Muscle layer of colon (tissue), 2 donors: Measurements from ENCODE around the gene LIX1L.
"Not testable (repeated sequence)": the region's sequence is repeated elsewhere in the genome, so short reads cannot be mapped to it uniquely, and the experiment has no call there.

Experiments
- H3K27ac ChIP-seq: one replicate; pipeline ENCODE4 v1.7.0; 2013; ENCODE audit warnings: low read depth, mild to moderate bottlenecking, low read length, moderate library complexity
- H3K27me3 ChIP-seq, 2 donors: one replicate each; pipeline ENCODE4 v1.7.0; 2013; ENCODE audit warnings: low read length in 2 of 2, mild to moderate bottlenecking in 2 of 2; ENCODE audit not compliant: insufficient read depth in 2 of 2, control insufficient read depth in 1 of 2
- H3K36me3 ChIP-seq: one replicate; pipeline ENCODE4 v1.7.0; 2013; ENCODE audit warnings: mild to moderate bottlenecking, low read length; ENCODE audit not compliant: insufficient read depth
- H3K4me1 ChIP-seq: one replicate; pipeline ENCODE4 v1.7.0; 2013; ENCODE audit warnings: mild to moderate bottlenecking, low read length; ENCODE audit not compliant: insufficient read depth
- H3K4me3 ChIP-seq, 2 donors: one replicate each; pipeline ENCODE4 v1.7.0; 2013; ENCODE audit warnings: low read length in 2 of 2, low read depth in 1 of 2, mild to moderate bottlenecking in 1 of 2, moderate library complexity in 1 of 2
- H3K9ac ChIP-seq: one replicate; pipeline ENCODE4 v1.7.0; 2013; ENCODE audit warnings: low read length
- H3K9me3 ChIP-seq: one replicate; pipeline ENCODE4 v1.7.0; 2013; ENCODE audit warnings: mild to moderate bottlenecking, low read length
- donor health status: abdominal sarcoma.
- donor health status: Adenocarcinoma of cecum.

The LIX1L gene

GRCh38 chr1:145947551-145947950 lies 10.3 kb downstream of the LIX1L start:
- no peaks in the 10 kb centered on the region for H3K9me3 ChIP-seq
- no peak overlapping the region for H3K9ac ChIP-seq
- peaks cover 16% of the 10 kb centered on the region for H3K4me1 ChIP-seq
- H3K36me3 ChIP-seq: peaks cover 18% of the 10 kb centered on the region
- no peak overlapping the region for H3K27ac ChIP-seq
- no peak overlapping the region for H3K4me3 ChIP-seq
- H3K27me3 ChIP-seq: no peaks in the 10 kb centered on the region

- peaks cover 24% of the 10 kb centered on the region for H3K36me3 ChIP-seq
- no peak overlapping the region for H3K4me3 ChIP-seq
- H3K4me1 ChIP-seq: peaks cover 16% of the 10 kb centered on the region
These were observed 11.3 kb downstream of the LIX1L start for GRCh38 chr1:145946477-145946986.

GRCh38 chr1:145944532-145944931 lies 13.3 kb downstream of the LIX1L start:
- Histone ChIP-seq H3K4me3 (no peak overlapping the region), H3K9ac (no peak overlapping the region), H3K4me1 (peaks cover 10% of the 10 kb centered on the region), H3K27me3 (no peaks in the 10 kb centered on the region), H3K27ac (no peak overlapping the region), H3K36me3 (peaks cover 25% of the 10 kb centered on the region), H3K9me3 (no peaks in the 10 kb centered on the region)

More at GRCh38 chr1:145946477-145946986, 11.3 kb downstream of the LIX1L start:
- no peak overlapping the region for H3K27ac ChIP-seq
- no peaks in the 10 kb centered on the region for H3K27me3 ChIP-seq
- no peak overlapping the region for H3K9ac ChIP-seq
- no peaks in the 10 kb centered on the region for H3K9me3 ChIP-seq

GRCh38 chr1:145942871-145943270 lies 14.9 kb downstream of the LIX1L start:
- Histone ChIP-seq H3K4me3 (no peak overlapping the region), H3K36me3 (peaks cover 25% of the 10 kb centered on the region), H3K4me1 (no peaks in the 10 kb centered on the region), H3K27ac (no peak overlapping the region), H3K9ac (no peak overlapping the region), H3K9me3 (no peaks in the 10 kb centered on the region), H3K27me3 (no peaks in the 10 kb centered on the region)

- H3K9ac ChIP-seq: no peak overlapping the region
- H3K27me3 ChIP-seq: no peaks in the 10 kb centered on the region
- no peak overlapping the region for H3K27ac ChIP-seq
- H3K9me3 ChIP-seq: no peaks in the 10 kb centered on the region
- no peak overlapping the region for H3K4me3 ChIP-seq
- no peaks in the 10 kb centered on the region for H3K4me1 ChIP-seq
- peaks cover 25% of the 10 kb centered on the region for H3K36me3 ChIP-seq
These were observed 15.4 kb downstream of the LIX1L start for GRCh38 chr1:145942405-145942804.

GRCh38 chr1:145937436-145937835 lies 20.4 kb downstream of the LIX1L start:
- Histone ChIP-seq H3K27me3 (no peaks in the 10 kb centered on the region), H3K36me3 (peaks cover 34% of the 10 kb centered on the region), H3K4me3 (no peak overlapping the region), H3K9me3 (no peaks in the 10 kb centered on the region), H3K4me1 (no peaks in the 10 kb centered on the region), H3K27ac (no peak overlapping the region), H3K9ac (no peak overlapping the region)

- no peak overlapping the region for H3K4me3 ChIP-seq
- H3K36me3 ChIP-seq: peaks cover 28% of the 10 kb centered on the region
- H3K9ac ChIP-seq: no peak overlapping the region
- no peaks in the 10 kb centered on the region for H3K4me1 ChIP-seq
- H3K27ac ChIP-seq: no peak overlapping the region
- H3K9me3 ChIP-seq: no peaks in the 10 kb centered on the region
- no peaks in the 10 kb centered on the region for H3K27me3 ChIP-seq
These were observed 21.6 kb downstream of the LIX1L start for GRCh38 chr1:145936247-145936646.

- Histone ChIP-seq H3K27me3 (no peaks in the 10 kb centered on the region), H3K9me3 (no peaks in the 10 kb centered on the region), H3K9ac (no peak overlapping the region), H3K4me3 (no peak overlapping the region), H3K36me3 (peaks cover 28% of the 10 kb centered on the region), H3K4me1 (no peaks in the 10 kb centered on the region), H3K27ac (no peak overlapping the region)
These were observed 22.1 kb downstream of the LIX1L start for GRCh38 chr1:145935708-145936107.

- not testable (repeated sequence) for H3K27ac ChIP-seq, H3K9ac ChIP-seq, H3K4me3 ChIP-seq, H3K4me1 ChIP-seq, H3K27me3 ChIP-seq, H3K9me3 ChIP-seq
- H3K36me3 ChIP-seq: peaks cover 28% of the 10 kb centered on the region
These were observed 25.3 kb downstream of the LIX1L start for GRCh38 chr1:145932522-145933009.

GRCh38 chr1:145927916-145928643 lies 29.7 kb downstream of the LIX1L start:
- Histone ChIP-seq H3K4me1 (peaks cover 16% of the 10 kb centered on the region), H3K4me3 (peak overlapping the region; percentile 75 to 94), H3K9me3 (no peaks in the 10 kb centered on the region), H3K27ac (peak overlapping the region; percentile 91), H3K36me3 (peaks cover 8% of the 10 kb centered on the region), H3K9ac (peak overlapping the region; percentile 78), H3K27me3 (no peaks in the 10 kb centered on the region)

GRCh38 chr1:145927063-145927886 lies 30.5 kb downstream of the LIX1L start, which contains the start of gene RBM8A:
Gene RBM8A (minus strand): TSS chr1:145927484. CDS start chr1:145927426, 58 bp downstream.
- Histone ChIP-seq H3K27ac (peak within 1 kb of the TSS; percentile 91), H3K4me1 (peaks cover 16% of the 10 kb centered on the region), H3K9me3 (no peaks in the 10 kb centered on the region), H3K27me3 (no peaks in the 10 kb centered on the region), H3K4me3 (peak within 1 kb of the TSS; percentile 75 to 94), H3K36me3 (peaks cover 8% of the 10 kb centered on the region), H3K9ac (peak within 1 kb of the TSS; percentile 78)
